WTC11 (cell line): ENCODE results near the gene SPTBN4. TPM values are rescaled to one million over a fixed set of nuclear protein-coding genes. Genes with fewer than 3 reads are reported as not detected.

Source experiments
- ATAC-seq: fragments of 200-7000 bp; cut with Tn5 transposase; 2 replicates; pipeline ENCODE4 v1.10.0; 2021; ENCODE audit warnings: mild to moderate bottlenecking, moderate library complexity
- CTCF ChIA-PET: fragments of 300-600 bp; sonication (Branson Sonifier 250); formaldehyde crosslinking; loops from one replicate; lab custom pipeline; 2021; ENCODE audit warnings: antibody characterized with exemption; lab: Charles Lee
- POLR2A ChIA-PET: fragments of 350-600 bp; sonication (Branson Sonifier 250); formaldehyde crosslinking; loops from one replicate; lab custom pipeline; 2021; ENCODE audit warnings: antibody characterized with exemption; lab: Charles Lee
- DNase-seq: peaks from one replicate; pipeline ENCODE4 v3.0.0; 2021; ENCODE audit warnings: low spot score
- H3K27ac Mint-ChIP-seq: 2 replicates; pipeline ENCODE4 v1.8.0; 2021; ENCODE audit warnings: mixed read lengths
- H3K27me3 Mint-ChIP-seq: 2 replicates; pipeline ENCODE4 v1.8.0; 2021; ENCODE audit warnings: low read depth, mild to moderate bottlenecking, moderate library complexity, mixed read lengths
- H3K36me3 Mint-ChIP-seq: 2 replicates; pipeline ENCODE4 v1.8.0; 2021; ENCODE audit warnings: mixed read lengths
- H3K4me1 Mint-ChIP-seq: 2 replicates; pipeline ENCODE4 v1.8.0; 2022; ENCODE audit warnings: mixed read lengths
- H3K4me3 Mint-ChIP-seq: 2 replicates; pipeline ENCODE4 v1.8.0; 2021; ENCODE audit warnings: mild to moderate bottlenecking, moderate library complexity, mixed read lengths
- H3K9me3 Mint-ChIP-seq: 2 replicates; pipeline ENCODE4 v1.8.0; 2021; ENCODE audit warnings: mixed read lengths
- CREB1 ChIP-seq: sonication (generic); formaldehyde crosslinking; IDR thresholded peaks from 2 replicates; pipeline ENCODE4 v1.8.0; 2023; ENCODE audit warnings: mild to moderate bottlenecking, missing genetic modification reagents
- CREM ChIP-seq: sonication (generic); formaldehyde crosslinking; IDR thresholded peaks from 2 replicates; pipeline ENCODE4 v1.8.1; 2022; ENCODE audit warnings: mild to moderate bottlenecking, missing genetic modification reagents, moderate library complexity
- EMX1 ChIP-seq: fragments of 250-450 bp; sonication (Bioruptor Pico); IDR thresholded peaks from 2 replicates; pipeline ENCODE4 v1.8.0; 2021; ENCODE audit warnings: mild to moderate bottlenecking
- ETV6 ChIP-seq: sonication (generic); formaldehyde crosslinking; IDR thresholded peaks from 2 replicates; pipeline ENCODE4 v1.8.1; 2022; ENCODE audit warnings: mild to moderate bottlenecking, missing genetic modification reagents
- HMGA2 ChIP-seq: fragments of 250-450 bp; sonication (Bioruptor Pico); IDR thresholded peaks from 2 replicates; pipeline ENCODE4 v1.4.0; 2021; ENCODE audit warnings: mild to moderate bottlenecking, moderate library complexity
- NR2C2 ChIP-seq: sonication (generic); formaldehyde crosslinking; IDR thresholded peaks from 2 replicates; pipeline ENCODE4 v1.8.0; 2022; ENCODE audit warnings: mild to moderate bottlenecking, missing genetic modification reagents
- PRRX2 ChIP-seq: fragments of 250-450 bp; sonication (Bioruptor Pico); IDR thresholded peaks from 2 replicates; pipeline ENCODE4 v1.8.0; 2021; ENCODE audit warnings: mild to moderate bottlenecking
- SP1 ChIP-seq: sonication (generic); formaldehyde crosslinking; conservative IDR thresholded peaks from 2 replicates; pipeline ENCODE4 v1.8.1; 2022; ENCODE audit warnings: missing genetic modification reagents
- TCF7 ChIP-seq: sonication (generic); formaldehyde crosslinking; IDR thresholded peaks from 2 replicates; pipeline ENCODE4 v1.8.0; 2022; ENCODE audit warnings: mild to moderate bottlenecking, low read depth, missing genetic modification reagents, moderate library complexity
- TEAD4 ChIP-seq: sonication (generic); formaldehyde crosslinking; IDR thresholded peaks from 2 replicates; pipeline ENCODE4 v1.8.0; 2022; ENCODE audit warnings: mild to moderate bottlenecking, missing genetic modification reagents
- ZNF121 ChIP-seq: sonication (generic); formaldehyde crosslinking; IDR thresholded peaks from 2 replicates; pipeline ENCODE4 v1.8.0; 2023; ENCODE audit warnings: missing genetic modification reagents
- ZNF138 ChIP-seq: sonication (generic); formaldehyde crosslinking; conservative IDR thresholded peaks from 2 replicates; pipeline ENCODE4 v1.8.1; 2022; ENCODE audit warnings: mild to moderate bottlenecking, moderate library complexity, missing genetic modification reagents
- ZNF263 ChIP-seq: sonication (generic); formaldehyde crosslinking; IDR thresholded peaks from 2 replicates; pipeline ENCODE4 v1.8.1; 2022; ENCODE audit warnings: low read depth, mild to moderate bottlenecking, moderate library complexity, missing genetic modification reagents
- ZNF423 ChIP-seq: fragments of 250-450 bp; sonication (Bioruptor Pico); IDR thresholded peaks from 2 replicates; pipeline ENCODE4 v2.1.2; 2022; ENCODE audit warnings: mild to moderate bottlenecking, moderate library complexity
- total RNA-seq: library from RNA; stranded (reverse); gene quantifications from 3 replicates; pipeline ENCODE4 v1.2.3, GENCODE V29; 2021
- TF ChIP-seq, protein P1 (sequence below): sonication (generic); formaldehyde crosslinking; IDR thresholded peaks from 2 replicates; pipeline ENCODE4 v1.8.1; 2023; ENCODE audit warnings: mild to moderate bottlenecking, missing genetic modification reagents, borderline replicate concordance
- TF ChIP-seq, protein P2 (sequence below): sonication (generic); formaldehyde crosslinking; IDR thresholded peaks from 2 replicates; pipeline ENCODE4 v1.8.1; 2022; ENCODE audit warnings: low read depth, missing genetic modification reagents, borderline replicate concordance
- TF ChIP-seq, protein P3 (sequence below): sonication (generic); formaldehyde crosslinking; conservative IDR thresholded peaks from 2 replicates; pipeline ENCODE4 v1.8.1; 2022; ENCODE audit warnings: mild to moderate bottlenecking, missing genetic modification reagents
- TF ChIP-seq, protein P4 (sequence below): sonication (generic); formaldehyde crosslinking; IDR thresholded peaks from 2 replicates; pipeline ENCODE4 v1.8.1; 2022; ENCODE audit warnings: mild to moderate bottlenecking, moderate library complexity, missing genetic modification reagents
- TF ChIP-seq, protein P5 (sequence below): sonication (generic); formaldehyde crosslinking; IDR thresholded peaks from 2 replicates; pipeline ENCODE4 v1.8.1; 2023; ENCODE audit warnings: mild to moderate bottlenecking, missing genetic modification reagents

SPTBN4 gene
- total RNA-seq, 1 experiment from 2014 or later, result 2.8 TPM

DNA sequence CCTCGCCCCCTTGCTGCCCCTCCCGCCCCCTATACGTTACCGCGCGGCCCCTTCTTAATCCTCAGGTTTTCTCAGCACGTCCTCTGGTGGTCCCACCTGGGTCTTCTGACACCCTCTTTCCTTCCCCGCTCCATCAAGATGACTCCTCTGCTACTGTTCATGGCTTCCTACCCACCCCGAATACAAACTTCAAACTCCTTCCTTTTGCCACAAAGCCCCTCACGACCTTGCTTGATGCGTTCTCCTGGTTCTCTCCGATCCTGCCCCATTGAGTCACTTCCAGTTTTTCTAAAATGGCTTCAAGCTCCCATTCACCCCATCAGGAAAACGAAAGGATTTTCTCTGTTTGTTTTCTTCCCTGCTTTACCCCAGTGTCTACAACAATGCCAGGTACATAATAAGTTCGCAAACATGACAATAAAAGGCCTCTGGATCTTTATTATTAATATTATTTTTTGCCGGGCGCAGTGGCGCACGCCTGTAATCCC lies 21.9 kb upstream of the SPTBN4 start (continued):
- TF ChIP-seq, protein P1, sequence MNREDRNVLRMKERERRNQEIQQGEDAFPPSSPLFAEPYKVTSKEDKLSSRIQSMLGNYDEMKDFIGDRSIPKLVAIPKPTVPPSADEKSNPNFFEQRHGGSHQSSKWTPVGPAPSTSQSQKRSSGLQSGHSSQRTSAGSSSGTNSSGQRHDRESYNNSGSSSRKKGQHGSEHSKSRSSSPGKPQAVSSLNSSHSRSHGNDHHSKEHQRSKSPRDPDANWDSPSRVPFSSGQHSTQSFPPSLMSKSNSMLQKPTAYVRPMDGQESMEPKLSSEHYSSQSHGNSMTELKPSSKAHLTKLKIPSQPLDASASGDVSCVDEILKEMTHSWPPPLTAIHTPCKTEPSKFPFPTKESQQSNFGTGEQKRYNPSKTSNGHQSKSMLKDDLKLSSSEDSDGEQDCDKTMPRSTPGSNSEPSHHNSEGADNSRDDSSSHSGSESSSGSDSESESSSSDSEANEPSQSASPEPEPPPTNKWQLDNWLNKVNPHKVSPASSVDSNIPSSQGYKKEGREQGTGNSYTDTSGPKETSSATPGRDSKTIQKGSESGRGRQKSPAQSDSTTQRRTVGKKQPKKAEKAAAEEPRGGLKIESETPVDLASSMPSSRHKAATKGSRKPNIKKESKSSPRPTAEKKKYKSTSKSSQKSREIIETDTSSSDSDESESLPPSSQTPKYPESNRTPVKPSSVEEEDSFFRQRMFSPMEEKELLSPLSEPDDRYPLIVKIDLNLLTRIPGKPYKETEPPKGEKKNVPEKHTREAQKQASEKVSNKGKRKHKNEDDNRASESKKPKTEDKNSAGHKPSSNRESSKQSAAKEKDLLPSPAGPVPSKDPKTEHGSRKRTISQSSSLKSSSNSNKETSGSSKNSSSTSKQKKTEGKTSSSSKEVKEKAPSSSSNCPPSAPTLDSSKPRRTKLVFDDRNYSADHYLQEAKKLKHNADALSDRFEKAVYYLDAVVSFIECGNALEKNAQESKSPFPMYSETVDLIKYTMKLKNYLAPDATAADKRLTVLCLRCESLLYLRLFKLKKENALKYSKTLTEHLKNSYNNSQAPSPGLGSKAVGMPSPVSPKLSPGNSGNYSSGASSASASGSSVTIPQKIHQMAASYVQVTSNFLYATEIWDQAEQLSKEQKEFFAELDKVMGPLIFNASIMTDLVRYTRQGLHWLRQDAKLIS (CRISPR knock-in tag), result no peak

DNA sequence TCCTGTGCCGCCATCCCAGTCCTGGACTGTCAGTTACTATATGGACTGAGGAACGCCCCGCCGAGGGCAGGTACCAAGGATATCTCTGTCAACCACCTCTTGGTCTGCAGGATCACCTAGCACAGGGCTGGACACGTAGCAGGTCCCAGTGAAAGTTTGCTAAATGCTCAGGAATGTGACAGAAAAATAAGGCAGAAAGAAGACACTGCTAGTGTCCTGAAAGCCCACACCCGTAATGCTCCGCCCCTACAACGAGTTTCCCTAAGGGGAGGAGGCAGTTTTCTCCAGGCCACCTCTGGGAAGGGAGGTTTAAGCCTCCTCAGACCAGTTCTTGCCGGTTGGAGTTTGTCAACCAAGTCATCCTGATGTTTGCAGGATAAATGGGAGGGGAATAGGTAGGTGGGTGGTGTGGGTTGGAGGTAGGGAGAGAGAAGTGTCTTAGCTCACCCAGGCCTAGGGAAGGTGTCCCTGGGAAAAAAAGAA lies 21.0 kb upstream of the SPTBN4 start:
- ATAC-seq (no peak), DNase-seq (peak; percentile 66)
- peaks cover 15% of the 10 kb centered on the region for H3K36me3 Mint-ChIP-seq
- peak overlapping the region; percentile 99 for H3K27ac Mint-ChIP-seq
- TF ChIP-seq, protein P2, sequence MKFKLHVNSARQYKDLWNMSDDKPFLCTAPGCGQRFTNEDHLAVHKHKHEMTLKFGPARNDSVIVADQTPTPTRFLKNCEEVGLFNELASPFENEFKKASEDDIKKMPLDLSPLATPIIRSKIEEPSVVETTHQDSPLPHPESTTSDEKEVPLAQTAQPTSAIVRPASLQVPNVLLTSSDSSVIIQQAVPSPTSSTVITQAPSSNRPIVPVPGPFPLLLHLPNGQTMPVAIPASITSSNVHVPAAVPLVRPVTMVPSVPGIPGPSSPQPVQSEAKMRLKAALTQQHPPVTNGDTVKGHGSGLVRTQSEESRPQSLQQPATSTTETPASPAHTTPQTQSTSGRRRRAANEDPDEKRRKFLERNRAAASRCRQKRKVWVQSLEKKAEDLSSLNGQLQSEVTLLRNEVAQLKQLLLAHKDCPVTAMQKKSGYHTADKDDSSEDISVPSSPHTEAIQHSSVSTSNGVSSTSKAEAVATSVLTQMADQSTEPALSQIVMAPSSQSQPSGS (CRISPR knock-in tag), result no peak
- TF ChIP-seq EMX1 (CRISPR knock-in tag), result no peak
- no peak for TF ChIP-seq ZNF138 (CRISPR knock-in tag)
- TF ChIP-seq NR2C2 (CRISPR knock-in tag), result no peak
- H3K4me3 Mint-ChIP-seq, result peak overlapping the region; percentile 58
- POLR2A ChIA-PET, result interaction anchor here (1.3 to 3.9 kb wide), 4 partner anchors 19 to 25 kb away, joined by 3 to 32 read pairs (median 4); partner anchors contain the start of genes BLVRB and SERTAD1
- peaks cover 26% of the 10 kb centered on the region for H3K4me1 Mint-ChIP-seq
- no peaks in the 10 kb centered on the region for H3K27me3 Mint-ChIP-seq
- H3K9me3 Mint-ChIP-seq, result no peaks in the 10 kb centered on the region
- CTCF ChIA-PET, result no interaction called here

DNA sequence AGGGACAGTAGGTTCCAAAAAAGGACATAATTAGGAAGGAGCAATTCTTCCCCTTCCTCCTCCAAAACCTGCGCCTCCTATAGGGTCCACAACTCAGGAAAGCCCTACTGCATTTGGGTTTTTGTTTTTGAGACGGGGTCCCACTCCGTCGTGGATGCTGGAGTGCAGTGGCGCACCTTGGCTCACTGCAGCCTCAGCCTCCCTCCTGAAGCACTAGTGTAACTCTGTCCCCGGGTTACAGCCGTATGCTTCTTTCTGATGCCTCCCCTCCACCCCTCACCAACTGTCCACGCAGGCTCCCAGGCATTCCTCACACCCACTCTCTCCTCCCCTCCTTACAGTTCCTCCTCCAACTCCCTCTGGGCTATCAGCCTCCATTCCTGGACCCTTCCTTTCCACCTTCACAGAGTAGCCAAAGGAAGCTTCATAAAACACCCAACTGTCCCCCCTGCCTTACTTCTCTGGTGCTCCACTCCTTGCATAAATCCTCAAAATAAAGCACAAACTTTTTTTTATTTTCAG lies 20.5 kb upstream of the SPTBN4 start:
- peaks cover 11% of the 10 kb centered on the region for H3K36me3 Mint-ChIP-seq
- H3K27ac Mint-ChIP-seq, result peak overlapping the region; percentile 99
- no peaks in the 10 kb centered on the region for H3K27me3 Mint-ChIP-seq
- H3K4me3 Mint-ChIP-seq, result no peak overlapping the region
- POLR2A ChIA-PET, result interaction anchor here (1.3 to 1.5 kb wide), 2 partner anchors 19 to 20 kb away, joined by 3 to 5 read pairs; partner anchors contain the start of genes BLVRB and SERTAD1
- CTCF ChIA-PET, result no interaction called here
- ATAC-seq (no peak), DNase-seq (no peak)
- H3K4me1 Mint-ChIP-seq, result peaks cover 30% of the 10 kb centered on the region
- TF ChIP-seq, protein P3, sequence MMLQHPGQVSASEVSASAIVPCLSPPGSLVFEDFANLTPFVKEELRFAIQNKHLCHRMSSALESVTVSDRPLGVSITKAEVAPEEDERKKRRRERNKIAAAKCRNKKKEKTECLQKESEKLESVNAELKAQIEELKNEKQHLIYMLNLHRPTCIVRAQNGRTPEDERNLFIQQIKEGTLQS (CRISPR knock-in tag), result no peak
- TF ChIP-seq, protein P4, sequence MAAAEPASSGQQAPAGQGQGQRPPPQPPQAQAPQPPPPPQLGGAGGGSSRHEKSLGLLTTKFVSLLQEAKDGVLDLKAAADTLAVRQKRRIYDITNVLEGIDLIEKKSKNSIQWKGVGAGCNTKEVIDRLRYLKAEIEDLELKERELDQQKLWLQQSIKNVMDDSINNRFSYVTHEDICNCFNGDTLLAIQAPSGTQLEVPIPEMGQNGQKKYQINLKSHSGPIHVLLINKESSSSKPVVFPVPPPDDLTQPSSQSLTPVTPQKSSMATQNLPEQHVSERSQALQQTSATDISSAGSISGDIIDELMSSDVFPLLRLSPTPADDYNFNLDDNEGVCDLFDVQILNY (CRISPR knock-in tag), result no peak
- no peak for TF ChIP-seq TEAD4
- no peak for TF ChIP-seq PRRX2 (CRISPR knock-in tag)
- no peak for TF ChIP-seq ZNF121 (CRISPR knock-in tag)
- TF ChIP-seq CREM (CRISPR knock-in tag), result no peak
- no peak for TF ChIP-seq HMGA2 (CRISPR knock-in tag)
- TF ChIP-seq CREB1, result no peak
- no peak for TF ChIP-seq TCF7 (CRISPR knock-in tag)
- no peak for TF ChIP-seq ZNF423 (CRISPR knock-in tag)
- TF ChIP-seq ETV6 (CRISPR knock-in tag), result no peak
- no peak for TF ChIP-seq ZNF263 (CRISPR knock-in tag)
- TF ChIP-seq SP1 (CRISPR knock-in tag), result no peak
- TF ChIP-seq, protein P5, sequence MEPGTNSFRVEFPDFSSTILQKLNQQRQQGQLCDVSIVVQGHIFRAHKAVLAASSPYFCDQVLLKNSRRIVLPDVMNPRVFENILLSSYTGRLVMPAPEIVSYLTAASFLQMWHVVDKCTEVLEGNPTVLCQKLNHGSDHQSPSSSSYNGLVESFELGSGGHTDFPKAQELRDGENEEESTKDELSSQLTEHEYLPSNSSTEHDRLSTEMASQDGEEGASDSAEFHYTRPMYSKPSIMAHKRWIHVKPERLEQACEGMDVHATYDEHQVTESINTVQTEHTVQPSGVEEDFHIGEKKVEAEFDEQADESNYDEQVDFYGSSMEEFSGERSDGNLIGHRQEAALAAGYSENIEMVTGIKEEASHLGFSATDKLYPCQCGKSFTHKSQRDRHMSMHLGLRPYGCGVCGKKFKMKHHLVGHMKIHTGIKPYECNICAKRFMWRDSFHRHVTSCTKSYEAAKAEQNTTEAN (CRISPR knock-in tag), result no peak
- no peaks in the 10 kb centered on the region for H3K9me3 Mint-ChIP-seq
